Neural progenitor cell (in vitro differentiated cells): ENCODE measurements around the gene GPR22.

Experiments
- CTCF ChIP-seq: fragments of 200-600 bp; sonication (generic); IDR thresholded peaks from 2 replicates; pipeline ENCODE4 v1.5.1; 2017; ENCODE audit warnings: antibody characterized with exemption, mild to moderate bottlenecking
- EZH2phosphoT487 ChIP-seq: fragments of 200-600 bp; sonication (generic); IDR thresholded peaks from 2 replicates; pipeline ENCODE4 v1.6.1; 2017; ENCODE audit warnings: antibody characterized with exemption

- no peak for TF ChIP-seq CTCF
- TF ChIP-seq EZH2phosphoT487: no peak
These were observed at the start of gene GPR22 for GRCh38 chr7:107469929-107470328.
